ENCODE measurements around the gene KCNC2.

GRCh38 chr12:75065482-75065881 is 144.2 kb downstream of the KCNC2 start:
- no peak for TF ChIP-seq CTCF (IDR thresholded peaks at IDR 0.05; ENCODE audit: low read length)
- no peak for TF ChIP-seq EZH2phosphoT487 (IDR thresholded peaks at IDR 0.05; ENCODE audit: low read length)
- TF ChIP-seq EZH2 (optimal IDR thresholded peaks at IDR 0.05; ENCODE audit: low read depth, low read length) = no peak

Data from MM.1S (cell line).